SKM-1 treated with dmso at 0.1 percent for 144 hours (cell line): ENCODE results near the gene UBB.

Experiments
- DNase-seq: peaks from one replicate; lab custom pipeline; 2025; ENCODE audit not compliant: unreplicated experiment; lab: John Stamatoyannopoulos, UW

Gene UBB

GRCh38 chr17:16417399-16417798 lies 36.5 kb downstream of the UBB start:
- DNase-seq, result no peak

- DNase-seq, result no peak
These were observed 37.2 kb downstream of the UBB start for GRCh38 chr17:16417896-16418684.

GRCh38 chr17:16418685-16419068 lies 37.8 kb downstream of the UBB start:
- DNase-seq, result no peak

- DNase-seq, result no peak
These were observed 38.4 kb downstream of the UBB start for GRCh38 chr17:16419074-16419928.

GRCh38 chr17:16419929-16420271 lies 39.0 kb downstream of the UBB start:
- DNase-seq, result no peak

GRCh38 chr17:16422416-16422815 lies 41.5 kb downstream of the UBB start:
- DNase-seq, result no peak

GRCh38 chr17:16423226-16423872 lies 42.5 kb downstream of the UBB start:
- no peak for DNase-seq

- no peak for DNase-seq
These were observed 44.3 kb downstream of the UBB start for GRCh38 chr17:16425202-16425601.

- DNase-seq, result no peak
These were observed 45.1 kb downstream of the UBB start for GRCh38 chr17:16425698-16426659.

- DNase-seq, result no peak
These were observed 46.1 kb downstream of the UBB start for GRCh38 chr17:16427020-16427419.

- DNase-seq, result no peak
These were observed 47.4 kb downstream of the UBB start for GRCh38 chr17:16428098-16428882.

GRCh38 chr17:16429083-16429482 lies 48.2 kb downstream of the UBB start:
- no peak for DNase-seq

- DNase-seq, result no peak
These were observed 49.8 kb downstream of the UBB start for GRCh38 chr17:16430650-16431049.

GRCh38 chr17:16432017-16432416 lies 51.1 kb downstream of the UBB start:
- no peak for DNase-seq
